SKM-1 (cell line): Measurements from ENCODE around the gene BLOC1S6.
"Not testable (repeated sequence)": the region's sequence is repeated elsewhere in the genome, so short reads cannot be mapped to it uniquely, and the experiment has no call there.

Experiments
- DNase-seq: peaks from one replicate; lab custom pipeline; 2025; ENCODE audit not compliant: unreplicated experiment; lab: John Stamatoyannopoulos, UW

BLOC1S6 gene

DNA sequence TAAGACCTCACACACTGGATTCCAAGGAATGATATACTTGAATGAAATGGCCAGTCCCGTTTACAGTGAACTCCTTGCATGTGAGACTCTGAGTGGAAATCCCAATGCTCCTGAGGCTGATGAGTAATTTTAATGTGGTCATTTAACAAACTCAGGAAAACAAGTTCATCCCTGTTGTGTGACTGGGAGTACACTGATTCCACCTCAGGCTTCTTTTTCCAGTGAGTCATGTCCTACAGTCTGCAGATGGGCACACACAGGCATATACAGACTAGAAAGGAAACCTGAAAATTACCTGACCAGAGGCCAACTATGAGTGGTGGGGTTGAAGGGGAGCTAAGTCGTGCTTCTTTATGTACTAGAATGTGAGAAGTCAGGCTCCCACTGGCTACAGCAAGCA, 53.4 kb downstream of the BLOC1S6 start:
- DNase-seq = no peak

DNA sequence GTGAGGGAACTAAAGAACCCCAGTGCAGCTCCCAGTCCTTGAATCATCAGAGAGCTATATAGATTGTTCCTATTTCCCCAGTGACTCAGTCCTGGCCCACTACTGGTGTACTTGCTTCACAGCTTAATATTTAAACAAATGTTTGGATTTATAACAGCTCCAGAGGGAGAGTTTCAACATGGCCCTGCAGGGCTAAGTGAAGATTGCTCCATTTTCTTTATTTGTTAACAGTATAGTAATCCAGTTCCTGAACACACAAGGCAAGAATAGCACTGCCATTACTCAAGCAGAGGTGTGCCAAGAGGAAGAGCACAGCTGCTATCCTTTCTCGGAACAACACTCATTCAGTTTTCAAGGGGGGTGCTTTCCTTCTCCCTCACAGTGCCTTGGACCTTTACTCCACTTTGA, 54.2 kb downstream of the BLOC1S6 start:
- DNase-seq = peak; percentile 89

DNA sequence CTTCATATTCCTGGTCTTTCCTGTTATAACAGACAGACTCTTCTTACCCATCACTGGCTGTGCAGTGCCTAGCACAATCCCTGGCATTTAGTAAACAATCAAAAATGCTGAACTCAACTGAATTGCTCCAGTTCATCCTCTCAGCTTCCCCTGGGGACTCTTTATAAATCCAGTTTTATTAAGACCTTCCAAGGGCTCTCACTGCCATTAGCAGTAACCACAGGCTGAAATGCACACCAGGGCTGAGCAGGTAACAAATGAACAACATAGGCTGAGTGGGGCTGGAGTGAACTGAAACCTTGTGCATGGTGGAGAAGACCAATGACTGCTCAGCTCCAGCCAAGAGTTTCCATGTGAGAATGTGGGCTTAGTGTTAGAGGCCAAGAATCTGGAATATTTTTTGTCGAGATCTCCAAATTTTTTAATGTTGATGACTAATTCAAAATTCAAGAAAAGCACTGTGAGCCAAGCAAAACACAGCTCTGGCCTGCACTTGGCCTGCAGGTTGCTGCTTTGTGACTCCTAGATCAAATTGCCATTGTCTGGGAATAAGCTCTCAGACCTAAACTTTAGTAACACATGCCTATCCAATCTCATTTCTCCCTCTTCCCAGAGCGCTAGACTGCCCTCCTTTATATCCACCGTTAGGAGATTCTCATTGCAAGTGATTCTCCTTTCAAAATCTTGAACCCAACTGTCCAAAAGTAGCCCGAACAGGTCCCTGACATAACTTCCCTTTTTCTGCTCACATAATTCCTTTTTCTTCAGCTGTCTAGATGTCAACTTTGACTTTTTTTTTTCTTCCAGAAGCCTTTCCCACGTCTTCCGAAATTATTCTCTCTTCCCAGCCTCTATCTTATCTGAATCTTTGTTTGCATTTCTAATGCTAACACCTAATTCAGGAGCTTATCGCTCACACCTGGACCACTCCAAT, 55.1 kb downstream of the BLOC1S6 start:
- no peak for DNase-seq

DNA sequence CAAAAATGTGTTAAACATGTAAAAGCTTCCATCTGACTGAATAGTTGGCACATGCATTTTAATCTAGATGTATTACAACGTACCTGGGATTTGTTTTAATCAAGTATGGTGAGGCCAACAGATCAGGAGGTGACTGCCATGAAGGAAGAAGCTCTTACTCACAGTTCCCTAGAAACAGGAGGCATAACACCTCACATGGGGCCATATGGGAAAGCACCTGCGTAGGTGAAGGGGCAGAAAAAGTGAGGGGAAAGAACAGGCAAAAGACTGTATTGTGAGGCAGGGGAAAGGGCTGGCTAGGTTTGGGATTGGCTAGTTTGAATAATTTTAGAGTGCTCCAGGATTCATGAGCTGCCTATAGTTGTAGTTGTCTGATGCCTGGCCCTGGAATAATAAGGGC, 57.3 kb downstream of the BLOC1S6 start:
- DNase-seq = no peak

DNA sequence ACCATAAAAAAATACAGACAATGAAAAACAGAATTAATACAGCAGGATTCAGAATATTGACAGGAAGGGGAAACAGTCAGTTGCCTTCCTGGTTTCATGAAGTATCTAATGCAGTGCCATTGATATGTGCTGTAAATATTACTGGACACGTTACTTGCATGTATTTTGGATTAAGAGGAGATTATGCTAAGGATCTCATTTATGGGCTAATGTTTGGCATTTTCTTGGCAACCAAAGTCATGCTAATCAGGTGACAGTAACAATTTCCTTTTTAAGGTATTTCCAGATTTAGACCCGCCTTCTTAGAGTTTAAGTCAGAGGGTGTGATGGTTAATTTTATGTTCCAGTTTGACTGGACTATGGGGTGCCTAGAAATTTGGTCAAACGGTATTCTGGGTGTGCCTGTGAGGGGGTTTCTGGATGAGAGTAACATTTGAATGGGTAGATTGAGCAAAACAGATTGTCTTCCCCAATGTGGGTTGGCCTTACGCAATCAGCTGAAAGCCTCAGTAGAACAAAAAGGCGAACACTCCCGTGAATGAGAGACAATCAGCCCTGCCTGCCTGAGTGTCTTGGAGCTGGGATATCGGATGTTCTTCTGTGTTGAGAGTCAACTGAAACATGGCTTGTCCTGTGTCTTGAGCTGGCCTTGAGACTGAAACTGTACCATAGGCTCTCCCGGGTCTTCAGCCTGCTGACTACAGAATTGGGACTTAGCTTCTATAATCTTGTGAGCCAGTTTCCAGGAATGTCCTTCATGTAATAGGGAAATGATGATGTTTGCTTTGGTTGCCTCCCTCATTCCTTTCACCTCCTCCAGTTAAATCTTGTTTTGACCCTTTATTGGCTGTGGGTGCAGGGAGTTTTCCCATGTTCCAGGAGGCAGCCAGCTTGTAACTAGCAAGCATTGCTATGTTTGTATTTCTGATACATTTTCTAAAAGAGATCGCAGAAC, 58.1 kb downstream of the BLOC1S6 start:
- DNase-seq = peak; percentile 49

DNA sequence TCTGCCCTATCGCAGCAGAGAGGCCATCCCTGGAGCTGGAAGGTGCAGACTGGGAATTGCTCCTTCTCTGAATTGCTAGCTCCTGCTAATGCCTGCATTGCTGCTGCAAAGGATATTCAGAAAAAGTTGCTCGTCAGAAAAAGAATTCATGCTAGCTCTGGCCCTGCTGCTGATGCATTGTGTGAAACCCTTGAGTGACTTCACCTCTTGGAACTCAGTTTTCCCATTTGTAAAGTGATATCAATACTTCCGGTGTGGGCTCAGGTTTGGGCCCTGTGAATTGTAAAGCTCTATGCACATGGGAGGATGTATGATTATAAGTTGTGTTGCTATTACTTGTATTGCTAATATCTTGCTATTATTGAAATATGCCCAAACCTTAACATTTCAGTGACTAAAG, 59.0 kb downstream of the BLOC1S6 start:
- no peak for DNase-seq

DNA sequence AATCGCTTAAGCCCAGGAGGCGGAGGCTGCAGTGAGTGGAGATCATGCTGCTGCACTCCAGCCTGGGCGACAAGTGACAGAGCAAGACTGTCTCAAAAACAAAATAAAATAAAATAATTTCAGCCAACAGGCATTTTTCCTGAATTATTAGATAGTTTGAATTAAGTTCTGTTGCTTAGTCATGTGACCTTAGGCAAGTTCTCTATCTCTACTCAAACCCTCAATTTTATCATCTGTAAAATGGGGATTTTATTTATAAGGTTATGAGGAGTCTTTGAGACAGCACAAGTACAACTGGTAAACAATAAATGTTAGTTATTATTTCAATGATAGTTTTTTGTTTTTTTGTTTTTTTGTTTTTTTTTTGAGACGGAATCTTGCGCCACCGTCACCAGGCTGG, 60.6 kb downstream of the BLOC1S6 start:
- no peak for DNase-seq

DNA sequence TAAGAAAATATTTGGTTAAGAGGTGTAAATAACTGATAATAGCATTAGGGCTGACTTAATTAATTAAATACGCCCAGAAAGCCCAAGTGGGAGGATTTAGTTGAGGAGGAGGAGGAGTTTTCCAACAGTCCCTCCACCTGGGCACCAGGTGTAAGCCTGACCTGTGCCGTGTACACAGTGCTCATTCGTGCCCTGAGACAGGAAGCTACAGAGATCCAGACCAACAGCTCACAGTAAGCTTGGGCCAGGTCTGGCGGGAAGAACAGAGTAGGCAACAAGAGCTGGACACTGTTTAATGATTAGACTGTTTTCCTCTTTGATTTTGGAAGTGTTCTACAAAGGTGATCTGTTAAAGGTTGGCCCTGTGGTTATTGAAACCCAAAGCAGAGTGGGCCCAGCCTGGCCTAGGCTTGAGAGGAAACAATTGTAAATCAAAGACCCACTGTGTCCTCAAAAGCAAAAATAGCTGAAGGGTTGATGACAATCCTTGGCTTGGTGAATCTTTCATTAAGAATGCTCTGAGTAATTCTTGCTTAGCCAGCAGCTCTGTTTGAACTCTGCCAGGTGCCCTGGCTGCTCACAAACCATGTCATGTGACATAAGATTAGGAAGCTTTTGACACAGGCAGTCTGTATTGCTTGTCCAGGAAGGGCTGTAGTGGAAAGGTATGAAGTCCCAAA, 61.5 kb downstream of the BLOC1S6 start:
- DNase-seq = no peak

DNA sequence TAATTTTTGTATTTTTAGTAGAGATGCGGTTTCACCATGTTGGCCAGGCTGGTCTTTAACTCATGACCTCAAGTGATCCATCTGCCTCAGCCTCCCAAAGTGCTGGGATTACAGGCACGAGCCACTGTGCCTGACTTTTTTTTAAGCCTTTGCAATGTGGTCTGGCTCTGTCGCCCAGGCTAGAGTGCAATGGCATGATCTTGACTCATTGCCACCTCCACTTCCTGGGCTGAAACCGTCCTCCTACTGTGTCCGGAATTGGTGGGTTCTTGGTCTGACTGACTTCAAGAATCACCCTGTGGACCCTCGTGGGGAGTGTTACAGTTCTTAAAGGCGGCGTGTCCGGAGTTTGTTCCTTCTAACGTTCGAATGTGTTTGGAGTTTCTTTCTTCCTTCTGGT, 62.8 kb downstream of the BLOC1S6 start:
- not testable (repeated sequence) for DNase-seq

DNA sequence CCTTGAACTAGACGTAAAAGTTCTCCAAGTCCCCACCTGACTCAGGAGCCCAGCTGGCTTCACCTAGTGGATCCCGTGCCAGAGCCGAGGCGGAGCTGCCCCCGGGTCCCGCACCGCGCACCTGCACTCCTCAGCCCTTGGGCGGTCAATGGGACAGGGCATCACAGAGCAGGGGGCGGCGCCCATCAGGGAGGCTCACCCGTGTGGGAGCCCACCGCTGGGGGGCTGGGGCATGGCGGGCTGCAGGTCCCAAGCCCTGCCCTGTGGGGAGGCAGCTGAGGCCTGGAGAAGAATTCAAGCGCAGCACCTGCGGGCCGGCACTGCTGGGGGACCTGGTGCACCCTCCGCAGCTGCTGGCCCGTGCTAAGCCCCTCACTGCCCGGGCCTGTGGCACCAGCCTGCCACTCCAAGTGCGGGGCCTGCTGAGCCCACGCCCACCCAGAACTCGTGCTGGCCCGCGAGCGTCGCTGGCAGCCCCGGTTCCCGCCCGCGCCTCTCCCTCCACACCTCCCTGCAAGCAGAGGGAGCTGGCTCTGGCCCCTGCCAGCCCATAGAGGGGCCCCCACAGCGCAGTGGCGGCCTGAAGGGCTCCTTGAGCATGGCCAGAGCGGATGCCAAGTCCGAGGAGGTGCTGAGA, 63.8 kb downstream of the BLOC1S6 start:
- no peak for DNase-seq

DNA sequence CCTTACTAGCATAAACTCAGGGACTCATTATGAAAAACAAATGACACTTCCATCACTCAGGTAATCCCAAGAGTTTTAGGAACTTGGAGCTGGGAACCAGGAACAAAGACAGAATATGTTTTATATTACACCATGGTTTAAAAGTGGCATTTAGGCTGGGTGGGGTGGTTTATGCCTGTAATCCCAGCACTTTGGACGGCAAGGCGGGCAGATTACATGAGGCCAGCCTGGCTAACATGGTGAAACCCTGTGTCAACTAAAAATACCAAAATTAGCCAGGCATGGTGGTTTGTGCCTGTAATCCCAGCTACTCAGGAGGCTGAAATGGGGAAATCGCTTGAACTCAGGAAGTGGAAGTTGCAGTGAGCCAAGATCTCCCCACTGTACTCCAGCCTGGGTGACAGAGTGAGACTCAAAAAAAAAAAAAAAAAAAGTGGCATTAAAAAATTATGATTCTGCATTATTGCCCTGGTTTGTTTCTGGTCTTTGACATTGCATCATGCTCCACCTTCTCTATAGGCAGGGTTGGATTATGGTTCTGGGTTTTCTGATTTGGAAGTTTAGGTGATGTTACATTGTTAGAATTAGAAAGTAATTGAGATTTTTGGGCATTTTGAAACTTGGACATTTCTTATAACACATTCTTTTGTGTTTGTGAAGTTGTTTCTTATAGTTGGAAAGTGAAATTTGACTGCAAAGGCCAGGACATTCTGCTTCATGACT, 66.7 kb downstream of the BLOC1S6 start:
- peak; percentile 16 for DNase-seq

DNA sequence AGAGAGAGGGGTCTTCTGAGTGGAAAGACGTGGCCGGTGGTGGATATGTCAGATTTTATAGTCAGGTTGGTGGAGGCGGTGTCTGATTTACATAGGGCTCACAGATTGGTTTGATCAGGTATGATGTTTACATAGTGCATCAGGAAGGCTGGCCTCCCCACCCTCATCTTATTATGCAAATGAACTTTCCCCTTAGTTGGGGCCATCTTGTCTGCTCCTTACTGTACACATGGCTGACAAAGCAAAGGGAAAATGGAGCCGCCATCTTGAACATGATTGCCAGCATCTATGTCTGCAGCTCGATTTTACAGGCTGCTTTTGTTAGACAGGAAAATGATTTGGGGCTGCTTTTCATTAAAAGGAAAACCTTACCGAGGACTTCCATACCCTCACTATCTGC, 67.6 kb downstream of the BLOC1S6 start:
- no peak for DNase-seq

DNA sequence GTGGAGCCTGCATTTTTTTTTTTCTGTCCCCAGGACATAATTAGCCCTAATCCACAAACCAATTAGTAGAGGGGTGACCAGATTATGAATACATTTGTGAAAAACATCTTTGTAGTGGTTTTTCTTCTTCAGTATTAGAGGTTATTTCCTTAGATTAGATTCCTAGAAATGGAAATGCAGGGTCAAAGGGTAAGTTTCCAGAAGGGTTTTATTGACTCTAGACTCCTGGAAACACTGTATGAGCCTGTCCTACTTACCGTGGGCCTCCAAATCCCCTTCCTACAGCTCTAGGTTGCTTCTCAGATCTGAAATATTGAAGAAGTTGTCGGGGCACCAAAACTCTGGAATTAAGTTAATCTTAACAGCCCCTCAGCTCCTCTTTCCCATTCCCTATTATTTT, 70.1 kb downstream of the BLOC1S6 start:
- DNase-seq = no peak

DNA sequence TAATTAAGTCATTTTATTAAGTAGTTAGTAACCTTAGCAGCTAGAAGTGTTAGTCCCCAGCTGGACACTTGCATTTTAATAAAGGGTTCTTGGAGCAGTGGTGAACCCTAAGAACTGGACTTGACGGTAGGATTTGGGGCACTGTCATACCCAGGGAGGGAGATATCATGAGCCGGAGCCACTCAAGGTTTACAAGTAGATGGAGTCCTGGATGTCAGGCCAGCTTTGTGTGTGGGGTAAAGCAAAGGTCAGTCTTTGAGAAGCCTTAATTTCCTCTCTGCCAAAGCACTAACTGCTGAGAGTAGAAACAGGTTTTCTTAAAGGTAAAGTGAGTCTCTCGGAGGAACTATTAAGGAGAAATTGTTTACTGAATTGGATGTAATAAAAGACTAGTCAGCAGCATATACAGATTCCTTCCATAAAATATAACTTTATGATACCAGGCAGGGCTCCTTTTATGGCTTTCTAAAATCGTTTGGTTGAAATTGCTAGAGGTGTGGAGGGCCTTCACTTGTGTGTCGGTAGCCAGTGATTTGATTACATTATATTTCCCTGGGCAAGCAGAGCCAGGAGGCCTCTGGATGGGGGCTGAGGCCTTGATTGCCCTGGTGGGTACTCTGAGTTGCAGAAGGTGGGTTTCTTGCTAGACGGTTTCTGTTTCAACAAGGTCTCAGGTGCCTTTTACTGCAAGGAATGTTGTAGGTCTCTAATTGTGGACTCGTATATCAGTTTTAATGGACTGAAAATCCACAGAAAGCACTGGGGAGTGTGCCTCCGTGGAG, 70.8 kb downstream of the BLOC1S6 start:
- DNase-seq = no peak
